ENCODE results near the gene E2F8. TPM values are rescaled to one million over a fixed set of nuclear protein-coding genes. Genes with fewer than 3 reads are reported as not detected.
A peak's percentile ranks its signal among the peaks of the same experiment; 100 is the strongest.

Gene E2F8
- total RNA-seq, 1 donor from 2014 or later, result 3.6 TPM

GRCh38 chr11:19187114-19187832 lies 53.5 kb downstream of the E2F8 start:
- no peaks in the 10 kb centered on the region for H3K27me3 ChIP-seq (ENCODE audit: low read depth)
- no peak overlapping the region for H3K4me3 ChIP-seq
- H3K9me3 ChIP-seq (replicated peaks), result no peaks in the 10 kb centered on the region
- no peak for TF ChIP-seq CTCF (IDR thresholded peaks at IDR 0.05; ENCODE audit: borderline replicate concordance)
- peaks cover 70% of the 10 kb centered on the region for H3K36me3 ChIP-seq
- peaks cover 46% of the 10 kb centered on the region for H3K4me1 ChIP-seq
- DNase-seq, result no peak
- intact Hi-C loops (cut with micrococcal nuclease), result no loop called here
- H3K27ac ChIP-seq (replicated peaks), result peak overlapping the region; percentile 27

DNA sequence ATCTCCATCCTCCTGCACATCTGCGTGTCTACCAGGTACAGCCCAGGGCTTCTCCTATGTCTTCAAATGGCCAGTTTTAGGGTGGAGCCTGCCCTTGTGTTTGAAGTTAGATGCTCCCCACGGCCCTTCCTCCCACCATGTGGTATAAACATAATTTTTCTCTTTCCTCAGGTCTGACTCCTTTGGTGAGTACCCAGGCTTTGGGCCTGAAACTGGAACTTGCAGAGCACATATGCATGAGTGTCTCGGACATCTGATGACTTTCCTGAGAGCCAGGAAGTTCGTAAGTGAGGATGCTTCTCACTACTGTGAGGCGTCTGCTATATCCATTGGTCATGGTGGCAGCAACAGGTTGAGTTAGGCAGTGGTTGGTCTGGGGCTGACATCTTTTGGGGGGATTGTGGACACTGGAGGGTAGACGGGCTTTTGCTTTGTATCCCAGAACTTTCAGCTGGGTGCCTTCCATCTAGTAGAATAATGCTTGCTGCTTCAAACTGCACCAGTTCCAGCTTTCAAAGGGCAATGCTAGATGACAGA lies 55.2 kb downstream of the E2F8 start:
- Histone ChIP-seq H3K36me3 (peaks cover 78% of the 10 kb centered on the region), H3K27me3 (ENCODE audit: low read depth) (no peaks in the 10 kb centered on the region), H3K27ac (replicated peaks) (peak overlapping the region; percentile 33), H3K4me3 (no peak overlapping the region), H3K9me3 (replicated peaks) (no peaks in the 10 kb centered on the region), H3K4me1 (peaks cover 30% of the 10 kb centered on the region)
- TF ChIP-seq CTCF (IDR thresholded peaks at IDR 0.05; ENCODE audit: borderline replicate concordance), result no peak
- DNase-seq, result no peak
- intact Hi-C loops (cut with micrococcal nuclease), result no loop called here

DNA sequence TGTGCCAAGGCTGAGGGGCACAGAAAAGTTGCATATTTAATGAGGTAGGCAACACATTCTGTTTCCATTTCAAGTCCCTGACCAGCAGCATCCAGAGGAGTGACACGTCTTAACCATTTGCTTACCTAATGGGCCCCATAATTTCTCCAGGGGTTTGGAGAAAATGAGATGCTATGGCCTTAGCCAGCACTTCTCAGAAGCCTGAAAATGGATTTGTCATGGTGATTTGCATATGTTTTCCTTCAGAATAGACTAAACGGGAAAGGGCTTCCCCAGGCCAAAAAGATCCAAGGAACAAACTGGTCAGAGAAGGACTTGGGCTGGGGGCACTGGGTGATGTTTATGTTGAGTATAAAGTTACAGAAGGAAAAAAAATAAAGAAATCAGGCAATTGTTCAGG lies 55.7 kb downstream of the E2F8 start:
- Histone ChIP-seq H3K4me1 (peaks cover 28% of the 10 kb centered on the region), H3K4me3 (no peak overlapping the region), H3K36me3 (peaks cover 73% of the 10 kb centered on the region), H3K27ac (replicated peaks) (peak overlapping the region; percentile 33), H3K9me3 (replicated peaks) (no peaks in the 10 kb centered on the region), H3K27me3 (ENCODE audit: low read depth) (no peaks in the 10 kb centered on the region)
- DNase-seq, result no peak
- TF ChIP-seq CTCF (IDR thresholded peaks at IDR 0.05; ENCODE audit: borderline replicate concordance), result no peak
- intact Hi-C loops (cut with micrococcal nuclease), result no loop called here

DNA sequence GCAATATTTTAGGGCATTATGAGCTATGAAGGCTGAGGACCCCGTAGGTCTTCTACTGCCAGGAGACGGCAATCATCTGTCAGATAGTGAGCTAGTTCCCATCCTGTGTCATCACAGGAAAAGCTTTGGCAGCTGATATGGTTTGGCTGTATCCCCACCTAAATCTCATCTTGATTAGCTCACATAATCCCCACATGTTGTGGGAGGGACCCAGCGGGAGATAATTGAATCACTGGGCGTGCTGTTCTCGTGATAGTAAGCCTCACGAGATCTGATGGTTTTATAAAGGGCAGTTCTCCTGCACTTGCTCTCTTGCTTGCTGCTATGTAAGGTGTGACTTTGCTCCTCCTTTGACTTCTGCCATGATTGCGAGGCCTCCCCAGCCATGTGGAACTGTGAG lies 57.1 kb downstream of the E2F8 start:
- H3K27ac ChIP-seq (replicated peaks), result peak overlapping the region; percentile 27
- DNase-seq, result no peak
- H3K4me3 ChIP-seq, result no peak overlapping the region
- H3K36me3 ChIP-seq, result peaks cover 59% of the 10 kb centered on the region
- H3K27me3 ChIP-seq (ENCODE audit: low read depth), result no peaks in the 10 kb centered on the region
- H3K9me3 ChIP-seq (replicated peaks), result no peaks in the 10 kb centered on the region
- intact Hi-C loops (cut with micrococcal nuclease), result no loop called here
- H3K4me1 ChIP-seq, result peaks cover 21% of the 10 kb centered on the region
- no peak for TF ChIP-seq CTCF (IDR thresholded peaks at IDR 0.05; ENCODE audit: borderline replicate concordance)

- Histone ChIP-seq H3K4me3 (no peak overlapping the region), H3K27me3 (ENCODE audit: low read depth) (no peaks in the 10 kb centered on the region), H3K9me3 (replicated peaks) (no peaks in the 10 kb centered on the region), H3K4me1 (peaks cover 19% of the 10 kb centered on the region), H3K27ac (replicated peaks) (no peak overlapping the region), H3K36me3 (peaks cover 45% of the 10 kb centered on the region)
- TF ChIP-seq CTCF (IDR thresholded peaks at IDR 0.05; ENCODE audit: borderline replicate concordance), result no peak
- no peak for DNase-seq
- intact Hi-C loops (cut with micrococcal nuclease), result no loop called here
Observed at GRCh38 chr11:19181531-19182261, 59.0 kb downstream of the E2F8 start.
